NCI-H2196 (cell line): ENCODE results near the gene METTL26.

Experiments used
- DNase-seq: peaks from one replicate; lab custom pipeline; 2025; ENCODE audit not compliant: unreplicated experiment; lab: John Stamatoyannopoulos, UW

METTL26 gene

DNA sequence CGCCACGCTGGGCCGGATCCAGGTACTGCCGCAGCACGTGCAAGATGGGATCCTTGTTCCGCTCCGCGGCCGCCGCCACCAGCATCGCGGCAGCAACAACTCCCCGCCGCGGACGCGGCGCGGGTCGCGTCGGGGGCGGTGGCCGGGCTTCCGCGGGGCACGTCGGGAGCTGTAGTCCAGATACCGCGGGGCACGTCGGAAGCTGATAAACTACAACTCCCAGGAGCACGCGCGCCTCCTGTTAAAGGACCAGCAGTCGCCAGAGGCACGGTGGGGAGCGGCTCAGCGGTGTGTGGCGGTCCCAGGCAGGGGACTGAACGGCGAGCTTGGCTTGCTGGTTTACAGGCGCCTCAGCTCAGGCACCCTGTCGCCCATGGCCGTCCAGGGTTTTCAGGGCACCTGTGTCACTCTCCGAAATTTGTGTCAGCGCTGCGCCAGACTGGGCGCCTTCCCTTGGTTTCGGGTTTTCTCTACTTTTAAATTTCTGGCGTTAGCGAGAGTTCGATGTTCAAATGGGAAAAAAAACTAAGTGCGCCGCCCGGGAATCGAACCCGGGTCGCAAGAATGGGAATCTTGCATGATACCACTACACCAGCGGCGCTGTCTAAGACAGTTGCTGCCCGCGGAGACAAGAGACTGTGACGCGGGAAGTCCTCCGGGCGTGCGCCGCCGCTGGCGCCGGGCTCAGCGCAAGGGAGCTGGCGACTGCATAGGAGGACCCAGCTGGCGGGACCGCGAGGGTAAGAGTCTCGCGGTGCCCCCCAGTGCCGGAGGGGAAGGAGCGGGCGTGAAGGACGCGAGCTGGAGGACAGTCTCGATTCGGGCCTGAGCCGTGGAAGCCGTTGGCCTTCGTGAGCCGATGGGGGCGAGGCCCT lies at the start of gene METTL26:
Gene METTL26 (minus strand): TSS at position 100 of the 875 bp plus-strand sequence. CDS start 15 bp downstream, at position 85.
- DNase-seq: peak; percentile 94

DNA sequence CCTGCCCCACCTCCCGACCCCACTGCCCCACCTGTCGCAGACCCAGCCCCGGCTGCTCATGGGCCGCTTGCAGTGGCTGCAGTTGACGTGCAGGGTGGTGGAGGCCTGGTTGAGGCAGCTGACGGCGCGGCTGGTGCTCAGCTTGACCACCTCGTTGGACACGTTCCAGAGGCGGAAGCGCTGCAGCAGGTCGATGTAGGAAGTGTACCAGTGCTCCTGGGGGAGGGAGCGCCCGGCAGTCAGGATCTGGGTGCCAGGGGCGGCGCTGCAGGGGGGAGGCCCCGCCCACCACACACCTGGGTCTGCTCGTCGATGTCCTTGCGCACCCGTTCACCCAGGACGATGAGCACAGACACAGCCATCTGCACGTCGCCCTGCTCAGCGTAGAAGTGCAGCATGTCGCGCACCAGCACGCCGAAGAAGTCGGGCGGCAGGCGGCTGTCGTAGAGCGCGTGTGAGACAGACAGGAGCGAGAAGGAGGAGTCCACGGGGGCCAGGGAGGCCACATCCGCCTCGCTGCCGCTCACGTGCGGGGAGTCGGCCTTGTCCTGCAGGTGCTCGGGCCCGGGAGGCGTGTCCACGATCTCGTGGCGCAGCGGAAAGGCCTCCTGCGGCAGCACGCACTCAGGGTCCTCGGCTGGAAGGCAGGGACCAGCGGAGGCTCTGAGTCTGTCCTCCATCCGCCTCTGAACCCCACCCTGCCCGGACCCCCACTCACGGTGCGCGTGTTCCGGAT lies 49.0 kb upstream of the METTL26 start:
- peak; percentile 91 for DNase-seq

DNA sequence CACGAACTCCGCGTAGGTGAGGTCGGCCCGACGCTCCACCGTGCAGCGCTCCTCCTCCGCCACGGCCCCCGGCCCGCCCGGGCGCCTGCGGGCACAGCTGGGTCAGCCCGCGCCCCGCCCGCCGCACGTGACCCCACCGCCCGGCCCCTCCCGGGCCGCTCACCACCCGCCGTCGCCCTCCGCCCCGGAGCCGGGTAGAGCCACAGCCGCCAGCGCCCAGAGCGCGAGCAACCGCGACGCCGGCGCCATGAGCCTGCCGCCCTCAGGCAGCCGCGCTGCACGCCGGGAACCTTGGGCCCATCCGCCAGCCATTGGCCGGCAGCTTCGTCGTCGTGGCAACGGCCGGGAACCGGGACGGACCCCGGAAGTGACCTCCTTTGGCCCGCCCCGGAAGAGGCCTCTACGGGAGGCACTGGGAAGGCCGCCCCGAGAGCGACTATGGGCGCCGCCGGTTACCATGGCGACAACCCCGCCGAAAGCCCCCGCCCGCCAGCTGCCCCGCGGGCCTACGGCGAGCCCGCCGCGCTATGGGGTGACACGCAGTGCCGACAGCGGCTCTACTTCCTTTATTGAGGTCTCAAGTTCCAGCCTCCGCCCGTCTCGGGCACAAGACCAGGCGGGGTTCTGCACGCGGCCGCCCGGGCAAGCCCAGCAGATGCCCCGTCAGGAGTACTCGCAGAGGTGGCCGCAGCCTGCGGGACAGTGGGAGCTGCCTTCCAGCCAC lies 48.1 kb upstream of the METTL26 start, which contains the start of gene JMJD8:
Gene JMJD8 (minus strand): TSS at position 264 of the 724 bp plus-strand sequence. CDS start 15 bp downstream, at position 249.
- DNase-seq: peak; percentile 99

DNA sequence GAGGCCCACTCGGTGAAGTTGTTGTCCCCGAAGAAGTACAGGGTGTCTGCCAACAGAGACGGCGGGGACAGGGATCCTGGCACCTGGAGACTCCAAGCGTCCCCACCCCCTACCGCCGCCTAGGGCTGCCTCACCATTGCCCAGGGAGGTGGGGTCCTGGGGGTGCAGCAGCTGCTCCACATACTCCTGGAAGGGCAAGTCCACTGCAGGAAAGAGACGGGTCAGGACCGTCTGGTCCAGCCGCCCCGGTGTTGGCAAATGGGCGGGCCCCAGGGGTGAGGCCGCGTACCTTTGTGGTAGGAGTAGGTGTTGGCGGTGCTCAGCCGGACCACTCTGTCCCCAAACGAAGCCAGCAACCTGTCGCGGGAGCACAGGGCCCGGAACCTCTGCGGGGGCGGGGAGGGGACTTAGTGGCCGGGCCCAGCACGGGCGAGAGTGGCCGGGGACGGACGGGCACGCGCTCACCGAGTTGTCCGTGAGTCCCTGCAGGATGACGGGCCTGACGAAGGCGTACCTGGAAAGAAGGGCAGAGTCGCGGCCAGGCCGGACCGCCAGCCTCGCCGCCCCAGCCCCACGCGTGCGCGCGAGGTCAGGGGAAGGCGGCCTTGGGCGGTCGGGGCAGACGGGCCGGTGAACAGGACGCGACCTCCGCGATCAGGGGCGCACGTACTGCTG lies 47.4 kb upstream of the METTL26 start:
- DNase-seq: no peak

DNA sequence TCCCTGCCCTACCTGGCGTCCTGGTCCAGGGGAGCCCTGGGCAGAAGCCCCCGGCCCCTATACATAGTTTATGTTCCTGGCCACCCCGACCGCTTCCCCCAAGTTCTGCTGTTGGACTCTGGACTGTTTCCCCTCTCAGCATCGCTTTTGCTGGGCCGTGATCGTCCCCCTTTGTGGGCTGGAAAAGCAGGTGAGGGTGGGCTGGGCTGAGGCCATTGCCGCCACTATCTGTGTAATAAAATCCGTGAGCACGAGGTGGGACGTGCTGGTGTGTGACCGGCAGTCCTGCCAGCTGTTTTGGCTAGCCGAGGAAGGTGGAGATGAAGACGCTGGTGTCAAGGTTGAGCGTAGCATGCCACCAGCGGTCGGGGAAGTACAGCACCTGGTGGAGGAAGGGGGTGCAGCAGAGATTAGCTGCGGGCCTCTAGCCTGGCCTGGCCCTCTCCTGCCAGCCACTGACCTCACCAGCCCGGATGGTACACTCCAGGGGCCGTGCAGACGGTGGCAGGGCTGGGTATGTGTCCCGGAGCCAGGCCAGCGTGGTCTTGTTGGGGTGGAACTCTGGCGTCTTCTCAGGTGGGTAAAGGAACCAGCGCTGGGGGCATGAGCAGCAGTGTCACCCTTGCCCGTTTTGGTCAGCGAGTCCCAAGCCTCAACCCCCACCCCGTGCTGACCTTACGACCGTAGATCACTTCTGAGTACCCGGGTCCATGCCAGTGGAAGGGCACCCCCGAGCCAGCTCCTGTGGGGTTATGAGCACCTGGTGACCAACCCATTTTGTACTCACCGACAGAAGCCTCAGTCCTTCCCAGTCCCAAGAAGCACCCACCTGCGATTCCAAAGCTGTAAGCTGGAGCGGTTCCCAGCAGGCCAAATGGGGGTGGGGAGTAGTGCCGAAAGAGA lies 46.6 kb upstream of the METTL26 start:
- DNase-seq: no peak

DNA sequence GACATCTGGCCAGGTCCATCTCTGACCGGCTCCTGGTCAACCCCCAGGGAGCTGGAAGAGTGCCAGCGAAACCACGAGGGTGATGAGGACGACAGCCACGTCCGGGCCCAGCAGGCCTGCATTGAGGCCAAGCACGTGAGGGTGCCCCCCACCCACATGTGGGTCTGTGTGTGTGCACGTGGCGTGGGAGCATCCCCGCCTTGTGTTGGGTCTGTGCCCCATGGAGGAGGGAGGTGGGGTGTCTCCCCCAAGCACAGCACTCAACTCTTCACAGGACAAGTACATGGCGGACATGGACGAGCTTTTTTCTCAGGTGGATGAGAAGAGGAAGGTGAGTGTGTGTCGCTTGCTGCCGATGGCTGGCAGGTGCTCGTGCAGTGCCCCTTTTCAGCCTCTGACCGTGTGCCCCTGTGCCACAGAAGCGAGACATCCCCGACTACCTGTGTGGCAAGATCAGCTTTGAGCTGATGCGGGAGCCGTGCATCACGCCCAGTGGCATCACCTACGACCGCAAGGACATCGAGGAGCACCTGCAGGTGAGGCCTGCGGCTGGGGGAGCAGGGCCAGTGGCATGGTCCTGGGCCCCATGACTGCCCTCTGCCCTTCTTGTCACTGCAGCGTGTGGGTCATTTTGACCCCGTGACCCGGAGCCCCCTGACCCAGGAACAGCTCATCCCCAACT lies 45.8 kb upstream of the METTL26 start:
- no peak for DNase-seq

DNA sequence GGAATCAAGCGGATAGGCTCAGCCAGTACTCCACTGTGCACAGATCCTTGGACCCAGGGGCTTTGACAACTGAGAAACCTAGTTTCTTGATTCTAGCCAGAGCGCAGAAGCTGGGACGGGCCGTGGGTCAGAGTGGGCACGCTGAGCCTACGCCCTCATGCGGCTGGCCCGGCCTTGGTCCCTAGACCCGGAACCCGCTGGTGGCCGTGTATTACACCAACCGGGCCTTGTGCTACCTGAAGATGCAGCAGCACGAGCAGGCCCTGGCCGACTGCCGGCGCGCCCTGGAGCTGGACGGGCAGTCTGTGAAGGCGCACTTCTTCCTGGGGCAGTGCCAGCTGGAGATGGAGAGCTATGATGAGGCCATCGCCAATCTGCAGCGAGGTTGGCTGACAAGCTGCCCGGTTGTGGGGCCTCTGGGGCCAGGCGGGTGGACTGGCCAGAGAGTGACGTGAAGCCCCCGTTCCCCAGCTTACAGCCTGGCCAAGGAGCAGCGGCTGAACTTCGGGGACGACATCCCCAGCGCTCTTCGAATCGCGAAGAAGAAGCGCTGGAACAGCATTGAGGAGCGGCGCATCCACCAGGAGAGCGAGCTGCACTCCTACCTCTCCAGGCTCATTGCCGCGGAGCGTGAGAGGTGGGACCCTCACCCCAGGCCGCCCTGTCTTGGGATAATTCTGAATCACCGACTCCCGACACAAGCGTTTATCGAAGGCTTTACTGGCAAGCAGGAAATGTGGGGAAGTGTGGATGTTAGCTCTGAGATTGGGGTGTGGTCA lies 45.1 kb upstream of the METTL26 start:
- DNase-seq: peak; percentile 38

DNA sequence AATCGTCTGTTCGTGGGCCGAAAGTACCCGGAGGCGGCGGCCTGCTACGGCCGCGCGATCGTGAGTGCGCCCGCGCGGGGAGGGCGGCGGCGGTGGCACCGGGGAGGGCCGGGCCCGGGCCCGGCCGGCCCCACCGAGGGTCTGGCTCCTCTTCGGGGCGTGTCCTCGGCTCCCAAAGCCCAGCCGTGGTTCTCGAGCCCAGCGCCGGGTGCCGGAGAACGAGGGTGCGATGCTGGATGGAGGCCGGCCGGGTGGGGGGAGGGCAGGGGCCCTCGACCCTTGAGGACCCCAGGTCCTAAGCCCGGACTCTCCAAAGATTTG lies 44.5 kb upstream of the METTL26 start:
- DNase-seq: no peak

DNA sequence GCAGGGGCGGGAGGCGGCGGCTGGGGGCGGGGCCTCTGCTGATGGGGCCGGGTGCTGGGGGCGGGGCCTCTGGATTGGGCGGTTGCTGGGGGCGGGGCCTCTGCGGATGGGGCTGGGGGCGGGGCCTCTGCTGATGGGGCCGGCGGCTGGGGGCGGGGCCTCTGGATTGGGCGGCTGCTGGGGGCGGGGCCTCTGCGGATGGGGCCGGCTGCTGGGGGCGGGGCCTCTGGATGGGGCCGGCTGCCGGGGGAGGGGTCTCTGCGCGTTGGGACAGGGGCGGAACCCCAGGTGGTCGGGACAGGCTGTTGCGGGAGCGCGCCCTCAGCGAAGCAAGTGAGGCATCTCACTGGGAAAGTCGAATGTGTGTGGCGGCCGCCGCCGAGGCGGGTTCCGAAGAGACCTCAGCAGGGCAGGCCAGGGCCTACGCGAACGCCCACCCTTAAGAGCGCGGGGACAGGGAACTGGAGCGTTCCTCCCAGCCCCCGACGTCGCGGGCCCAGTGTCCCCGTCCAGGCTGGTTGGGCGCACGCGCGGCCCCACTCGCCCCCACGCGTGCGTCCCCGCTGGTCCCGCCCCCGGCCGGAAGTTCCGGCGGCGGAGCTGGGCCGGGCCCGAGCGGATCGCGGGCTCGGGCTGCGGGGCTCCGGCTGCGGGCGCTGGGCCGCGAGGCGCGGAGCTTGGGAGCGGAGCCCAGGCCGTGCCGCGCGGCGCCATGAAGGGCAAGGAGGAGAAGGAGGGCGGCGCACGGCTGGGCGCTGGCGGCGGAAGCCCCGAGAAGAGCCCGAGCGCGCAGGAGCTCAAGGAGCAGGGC lies 43.9 kb upstream of the METTL26 start, which contains the start of gene STUB1:
Gene STUB1 (plus strand): TSS at position 597 of the 811 bp plus-strand sequence. CDS start 116 bp downstream, at position 713.
- peak; percentile 86 for DNase-seq

DNA sequence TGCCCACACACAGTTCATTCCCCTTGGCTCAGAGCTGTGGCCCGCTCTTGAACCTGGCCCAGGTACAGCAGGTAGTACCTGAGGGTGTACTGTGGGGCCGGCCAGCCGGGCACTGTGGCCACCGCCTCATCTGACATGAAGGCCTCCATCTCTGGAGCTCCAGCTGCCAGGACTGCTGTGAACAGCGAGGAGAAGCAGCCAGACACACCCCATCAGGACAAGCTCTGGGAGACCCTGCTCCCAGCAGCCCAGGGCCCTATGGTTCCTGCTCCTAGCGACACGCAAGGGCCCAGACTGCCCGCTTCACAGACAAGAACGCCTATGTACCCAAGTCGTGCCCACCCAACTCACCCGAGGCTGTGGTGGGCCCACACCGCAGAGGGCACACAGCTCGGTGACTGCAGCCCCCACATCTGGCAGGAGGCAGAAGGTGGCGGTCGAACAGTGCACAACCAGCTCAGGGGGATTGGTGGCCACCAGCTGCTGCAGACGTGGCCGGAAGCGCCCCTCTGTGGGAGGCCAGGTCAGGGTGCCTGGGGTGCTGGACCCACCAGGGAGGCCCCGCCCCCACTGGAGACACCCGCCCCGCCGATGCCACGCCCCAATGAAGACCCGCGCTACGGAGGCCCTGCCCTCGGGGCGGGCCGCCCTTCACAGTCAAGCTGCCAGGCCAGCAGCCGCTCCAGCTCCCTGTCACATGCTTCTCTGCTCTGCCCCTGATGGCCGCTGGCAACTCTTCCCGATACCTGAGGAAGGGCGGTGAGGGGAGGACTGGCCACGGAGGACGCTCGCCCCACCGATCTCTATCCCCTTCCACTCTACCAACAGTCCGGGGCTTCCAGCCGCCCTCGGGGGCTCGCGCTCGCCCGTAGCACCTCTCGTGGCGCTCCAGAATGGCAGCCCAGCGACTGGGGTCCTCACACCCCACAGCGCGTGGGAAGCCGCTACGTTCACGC lies 43.0 kb upstream of the METTL26 start:
- DNase-seq: peak; percentile 91

DNA sequence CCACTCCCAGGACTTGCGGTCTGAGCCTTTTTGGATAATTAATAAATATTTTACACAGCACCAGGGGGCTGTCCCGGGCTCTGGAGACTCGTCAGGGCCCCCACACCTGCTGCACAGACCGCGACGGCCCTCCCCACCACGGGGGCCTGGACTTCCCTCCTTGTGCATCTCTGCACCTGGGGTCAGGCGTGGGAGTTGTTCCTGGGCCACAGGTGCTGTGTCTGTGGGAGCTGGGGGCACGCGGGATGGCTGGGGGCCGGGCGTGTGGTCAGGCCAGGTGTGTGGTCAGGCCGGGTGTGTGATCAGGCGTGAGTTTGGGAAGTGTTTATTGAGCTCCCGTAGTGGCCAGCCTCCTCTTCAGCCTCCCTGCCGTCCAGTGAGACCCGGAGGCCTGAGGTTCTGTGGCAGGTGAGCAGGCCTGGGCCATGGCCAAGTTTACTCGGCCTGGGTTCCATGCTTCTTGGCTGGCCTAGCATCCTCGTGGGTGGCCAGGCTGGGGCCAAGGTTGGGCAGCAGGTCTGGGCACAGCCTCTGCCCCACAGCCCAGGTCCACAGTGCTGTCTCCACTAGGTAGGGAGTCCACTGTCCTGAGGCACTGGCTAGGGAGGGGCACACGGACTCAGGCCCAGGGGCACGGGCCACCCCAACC lies 42.2 kb upstream of the METTL26 start:
- DNase-seq: peak; percentile 46

DNA sequence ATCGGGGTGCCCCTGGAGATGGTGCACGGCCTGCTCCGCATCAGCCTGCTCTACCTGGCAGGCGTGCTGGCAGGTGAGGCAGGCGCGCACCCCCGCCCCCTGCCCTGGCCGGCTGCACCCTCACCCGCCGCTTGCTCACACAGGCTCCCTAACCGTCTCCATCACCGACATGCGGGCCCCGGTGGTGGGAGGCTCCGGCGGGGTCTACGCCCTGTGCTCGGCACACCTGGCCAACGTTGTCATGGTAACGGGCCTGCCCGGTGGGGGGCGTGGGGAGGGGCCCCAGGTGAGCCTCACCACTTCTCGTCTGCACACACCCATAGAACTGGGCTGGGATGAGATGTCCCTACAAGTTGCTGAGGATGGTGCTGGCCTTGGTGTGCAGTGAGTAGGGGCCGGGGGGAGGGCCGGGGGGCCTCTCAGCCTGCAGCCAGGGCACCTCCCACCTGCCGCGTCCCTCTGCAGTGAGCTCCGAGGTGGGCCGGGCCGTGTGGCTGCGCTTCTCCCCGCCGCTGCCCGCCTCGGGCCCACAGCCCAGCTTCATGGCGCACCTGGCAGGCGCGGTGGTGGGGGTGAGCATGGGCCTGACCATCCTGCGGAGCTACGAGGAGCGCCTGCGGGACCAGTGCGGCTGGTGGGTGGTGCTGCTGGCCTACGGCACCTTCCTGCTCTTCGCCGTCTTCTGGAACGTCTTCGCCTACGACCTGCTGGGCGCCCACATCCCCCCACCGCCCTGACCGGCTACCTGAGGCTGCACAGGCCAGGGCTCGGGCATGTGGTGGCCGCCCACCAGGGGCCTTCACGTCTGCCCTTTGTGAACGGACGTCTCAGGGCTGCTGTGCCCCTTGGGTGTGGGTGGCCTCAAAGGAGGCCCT lies 41.4 kb upstream of the METTL26 start:
- DNase-seq: peak; percentile 56

DNA sequence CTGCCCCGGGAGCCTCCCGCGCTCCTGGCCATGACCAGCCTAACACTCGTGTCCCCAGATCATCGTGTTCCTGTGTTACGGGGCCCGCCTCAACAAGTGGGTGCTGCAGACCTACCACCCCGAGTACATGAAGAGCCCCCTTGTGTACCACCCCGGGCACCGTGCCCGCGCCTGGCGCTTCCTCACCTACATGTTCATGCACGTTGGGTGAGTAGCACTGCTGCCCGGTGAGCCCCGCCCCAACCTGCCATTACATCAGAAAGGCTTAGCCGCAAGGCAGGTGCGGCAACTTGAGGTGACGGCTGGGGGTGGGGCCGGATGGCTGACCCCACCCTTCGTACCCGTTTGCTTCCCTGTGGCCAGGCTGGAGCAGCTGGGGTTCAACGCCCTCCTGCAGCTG lies 40.8 kb upstream of the METTL26 start:
- peak; percentile 85 for DNase-seq

DNA sequence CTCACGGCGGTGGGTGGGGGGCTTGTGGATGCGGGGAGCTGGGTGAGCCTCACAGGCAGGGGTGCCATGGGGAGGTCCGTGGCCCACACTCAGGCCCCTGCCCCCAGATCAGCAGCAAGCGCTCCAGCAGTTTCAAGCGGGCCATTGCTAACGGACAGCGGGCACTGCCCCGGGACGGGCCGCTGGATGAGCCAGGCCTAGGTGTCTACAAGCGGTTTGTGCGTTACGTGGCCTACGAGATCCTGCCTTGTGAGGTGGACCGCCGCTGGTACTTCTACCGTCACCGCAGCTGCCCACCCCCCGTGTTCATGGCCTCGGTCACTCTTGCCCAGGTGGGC lies 40.4 kb upstream of the METTL26 start:
- no peak for DNase-seq

DNA sequence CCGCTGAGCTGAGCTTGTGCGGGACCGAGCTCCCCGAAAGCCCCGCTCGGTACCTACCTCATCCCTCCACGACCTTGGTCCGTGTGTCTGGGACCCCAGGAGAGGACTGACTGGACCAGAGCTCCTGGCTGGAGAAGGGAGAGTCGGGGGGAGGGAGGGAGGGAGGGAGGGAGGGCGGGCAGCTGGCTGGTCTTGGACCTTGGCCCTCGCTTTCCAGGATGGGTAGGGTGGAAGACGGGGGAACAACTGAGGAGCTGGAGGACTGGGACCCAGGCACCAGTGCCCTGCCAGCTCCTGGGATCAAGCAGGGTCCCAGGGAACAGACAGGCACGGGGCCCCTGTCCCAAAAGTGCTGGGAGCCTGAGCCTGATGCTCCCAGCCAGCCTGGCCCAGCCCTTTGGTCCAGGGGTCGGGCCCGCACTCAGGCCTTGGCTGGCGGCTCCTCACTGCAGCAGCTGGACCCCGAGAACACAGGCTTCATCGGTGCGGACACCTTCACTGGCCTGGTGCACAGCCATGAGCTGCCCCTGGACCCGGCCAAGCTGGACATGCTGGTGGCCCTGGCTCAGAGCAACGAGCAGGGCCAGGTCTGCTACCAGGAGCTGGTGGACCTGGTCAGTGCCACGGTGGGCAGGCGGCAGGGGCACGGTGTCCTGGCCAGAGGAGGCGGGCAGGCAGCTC lies 39.9 kb upstream of the METTL26 start:
- no peak for DNase-seq
